Measurements from ENCODE around the gene RNF212. TPM values are rescaled to one million over a fixed set of nuclear protein-coding genes. Genes with fewer than 3 reads are reported as not detected.

Gene RNF212
- total RNA-seq, 4 donors from 2014 or later: 1.3 TPM; not detected in 3

DNA sequence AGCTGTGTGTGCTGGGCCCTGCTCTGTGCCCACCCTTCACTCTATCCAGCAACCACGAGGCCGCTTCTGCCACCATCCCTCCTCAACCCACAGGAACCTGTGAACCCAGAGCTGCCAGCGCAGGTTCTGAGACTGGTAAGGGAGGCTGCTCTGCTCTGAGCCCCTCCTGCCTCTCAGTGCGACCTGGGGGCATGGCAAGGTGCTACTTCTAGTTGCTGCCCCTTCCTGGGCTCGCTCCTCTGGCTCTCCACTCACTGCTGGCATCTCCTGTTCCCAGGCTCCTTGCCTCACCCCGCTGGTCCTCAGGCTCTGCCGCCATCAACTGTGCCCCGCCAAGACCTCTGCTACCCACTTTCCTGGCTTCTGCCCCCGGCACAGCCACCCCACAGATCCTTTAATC, 39.3 kb downstream of the RNF212 start:
- TF ChIP-seq, protein P1, sequence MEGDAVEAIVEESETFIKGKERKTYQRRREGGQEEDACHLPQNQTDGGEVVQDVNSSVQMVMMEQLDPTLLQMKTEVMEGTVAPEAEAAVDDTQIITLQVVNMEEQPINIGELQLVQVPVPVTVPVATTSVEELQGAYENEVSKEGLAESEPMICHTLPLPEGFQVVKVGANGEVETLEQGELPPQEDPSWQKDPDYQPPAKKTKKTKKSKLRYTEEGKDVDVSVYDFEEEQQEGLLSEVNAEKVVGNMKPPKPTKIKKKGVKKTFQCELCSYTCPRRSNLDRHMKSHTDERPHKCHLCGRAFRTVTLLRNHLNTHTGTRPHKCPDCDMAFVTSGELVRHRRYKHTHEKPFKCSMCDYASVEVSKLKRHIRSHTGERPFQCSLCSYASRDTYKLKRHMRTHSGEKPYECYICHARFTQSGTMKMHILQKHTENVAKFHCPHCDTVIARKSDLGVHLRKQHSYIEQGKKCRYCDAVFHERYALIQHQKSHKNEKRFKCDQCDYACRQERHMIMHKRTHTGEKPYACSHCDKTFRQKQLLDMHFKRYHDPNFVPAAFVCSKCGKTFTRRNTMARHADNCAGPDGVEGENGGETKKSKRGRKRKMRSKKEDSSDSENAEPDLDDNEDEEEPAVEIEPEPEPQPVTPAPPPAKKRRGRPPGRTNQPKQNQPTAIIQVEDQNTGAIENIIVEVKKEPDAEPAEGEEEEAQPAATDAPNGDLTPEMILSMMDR (IDR thresholded peaks at IDR 0.05 in 4 of 5, conservative IDR thresholded peaks at IDR 0.05 in 1 of 5): no peak
- TF ChIP-seq POLR2A (IDR thresholded peaks at IDR 0.05): no peak
- H3K27ac ChIP-seq: no peak overlapping the region
- ATAC-seq (no peak), DNase-seq (no peak)
- in situ Hi-C loops (cut with MboI; ENCODE audit: low sequenced_read_pairs in 4 of 4) (no loop called here), intact Hi-C loops (cut with DNase I; ENCODE audit: low total_unique reads) (no loop called here)
- H3K9me3 ChIP-seq: no peaks in the 10 kb centered on the region
- peaks cover 10 to 15% (median 12%) of the 10 kb centered on the region in 3 donors for H3K27me3 ChIP-seq
- H3K4me1 ChIP-seq: no peaks in the 10 kb centered on the region
- no peaks in the 10 kb centered on the region for H3K36me3 ChIP-seq
- no peak overlapping the region for H3K4me3 ChIP-seq

DNA sequence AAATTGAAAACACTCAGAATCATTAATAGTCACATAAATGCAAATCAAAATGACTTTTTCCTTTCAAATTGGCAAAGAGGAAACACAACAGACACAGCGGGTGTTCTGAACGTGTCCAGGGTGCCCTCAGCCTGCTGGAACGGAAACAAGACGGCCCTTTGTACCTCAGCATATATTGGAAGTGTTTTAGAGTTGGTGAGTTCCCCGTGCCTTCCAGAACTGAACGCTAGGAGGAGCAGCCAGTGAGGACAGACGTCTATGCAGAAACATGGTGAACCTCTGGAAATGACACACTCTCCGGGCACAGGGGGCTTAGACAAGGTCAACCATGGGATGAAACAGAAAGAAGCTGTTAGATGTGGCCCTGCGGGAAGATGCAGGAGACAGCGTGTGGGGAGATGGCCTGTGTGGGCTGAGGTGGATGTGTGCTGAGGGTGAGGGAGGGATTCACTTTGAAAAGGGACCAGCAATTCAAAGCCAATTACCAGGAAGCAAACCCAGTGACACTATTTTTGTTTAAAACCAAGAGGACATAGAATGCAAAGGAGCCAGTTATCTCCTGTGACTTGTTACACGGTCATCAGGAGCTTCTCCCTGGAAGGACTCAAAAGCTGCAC, 40.4 kb downstream of the RNF212 start:
- no peak overlapping the region for H3K27ac ChIP-seq
- intact Hi-C loops (cut with DNase I; ENCODE audit: low total_unique reads): no loop called here
- H3K4me3 ChIP-seq: no peak overlapping the region
- in situ Hi-C loops (cut with MboI; ENCODE audit: low sequenced_read_pairs in 4 of 4): no loop called here
- peaks cover 10 to 15% (median 11%) of the 10 kb centered on the region in 3 donors for H3K27me3 ChIP-seq
- ATAC-seq: no peak
- no peaks in the 10 kb centered on the region for H3K4me1 ChIP-seq
- no peak for DNase-seq
- H3K36me3 ChIP-seq: no peaks in the 10 kb centered on the region
- TF ChIP-seq, protein P1 (IDR thresholded peaks at IDR 0.05 in 4 of 5, conservative IDR thresholded peaks at IDR 0.05 in 1 of 5): peak in 2 of 5 experiments; percentile 16 to 33
- no peak for TF ChIP-seq POLR2A (IDR thresholded peaks at IDR 0.05)
- H3K9me3 ChIP-seq: no peaks in the 10 kb centered on the region

DNA sequence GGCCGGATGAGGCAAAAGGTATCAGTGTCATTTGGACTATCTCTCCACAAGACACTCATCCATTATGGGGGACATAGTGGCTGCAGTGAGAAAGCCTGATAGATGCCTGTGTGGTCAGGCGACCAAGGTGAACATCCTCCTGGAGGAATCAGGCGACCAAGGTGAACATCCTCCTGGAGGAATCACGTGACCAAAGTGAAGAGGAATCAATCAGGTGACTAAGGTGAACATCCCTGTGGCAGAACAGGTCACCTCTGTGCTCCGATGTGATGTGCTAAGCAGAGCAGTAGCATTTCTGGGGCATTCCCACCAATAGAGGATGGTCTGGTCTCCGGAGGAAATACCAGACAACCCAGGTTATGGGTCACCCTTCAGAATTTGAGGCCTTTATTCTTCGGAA, 44.0 kb downstream of the RNF212 start:
- H3K27me3 ChIP-seq: peaks cover 0 to 21% (median 20%) of the 10 kb centered on the region in 3 donors
- H3K27ac ChIP-seq: no peak overlapping the region
- H3K36me3 ChIP-seq: no peaks in the 10 kb centered on the region
- TF ChIP-seq POLR2A (IDR thresholded peaks at IDR 0.05): no peak
- TF ChIP-seq, protein P1 (IDR thresholded peaks at IDR 0.05 in 4 of 5, conservative IDR thresholded peaks at IDR 0.05 in 1 of 5): no peak
- in situ Hi-C loops (cut with MboI; ENCODE audit: low sequenced_read_pairs in 4 of 4) (no loop called here), intact Hi-C loops (cut with DNase I; ENCODE audit: low total_unique reads) (no loop called here)
- no peaks in the 10 kb centered on the region for H3K4me1 ChIP-seq
- ATAC-seq (no peak), DNase-seq (no peak)
- H3K4me3 ChIP-seq: no peak overlapping the region
- no peaks in the 10 kb centered on the region for H3K9me3 ChIP-seq

DNA sequence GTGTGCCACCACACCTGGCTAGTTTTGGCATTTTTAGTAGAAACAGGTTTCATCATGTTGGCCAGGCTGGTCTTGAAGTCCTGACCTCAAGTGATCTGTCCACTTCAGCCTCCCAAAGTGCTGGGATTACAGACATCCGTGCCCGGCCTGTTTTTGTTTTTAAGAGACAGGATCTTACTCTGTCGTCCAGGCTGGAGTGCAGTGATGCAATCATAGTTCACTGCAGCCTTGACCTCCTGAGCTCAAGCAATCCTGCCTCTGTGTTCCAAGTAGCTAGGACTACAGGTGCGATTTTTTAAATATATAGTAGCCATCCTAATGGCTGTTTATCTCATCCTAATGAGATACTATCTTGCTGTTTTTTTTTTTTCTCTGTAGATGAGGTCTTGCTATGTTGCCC, 47.6 kb downstream of the RNF212 start:
- TF ChIP-seq, protein P1 (IDR thresholded peaks at IDR 0.05 in 4 of 5, conservative IDR thresholded peaks at IDR 0.05 in 1 of 5): no peak
- no peak for TF ChIP-seq POLR2A (IDR thresholded peaks at IDR 0.05)
- no peak for DNase-seq
- Histone ChIP-seq H3K9me3 (no peaks in the 10 kb centered on the region), H3K4me3 (no peak overlapping the region), H3K27ac (no peak overlapping the region), H3K36me3 (no peaks in the 10 kb centered on the region), H3K4me1 (no peaks in the 10 kb centered on the region), H3K27me3 (peaks cover 22 to 37% (median 26%) of the 10 kb centered on the region in 3 donors)
- in situ Hi-C loops (cut with MboI; ENCODE audit: low sequenced_read_pairs in 4 of 4): no loop called here
- ATAC-seq: no peak
- intact Hi-C loops (cut with DNase I; ENCODE audit: low total_unique reads): no loop called here

DNA sequence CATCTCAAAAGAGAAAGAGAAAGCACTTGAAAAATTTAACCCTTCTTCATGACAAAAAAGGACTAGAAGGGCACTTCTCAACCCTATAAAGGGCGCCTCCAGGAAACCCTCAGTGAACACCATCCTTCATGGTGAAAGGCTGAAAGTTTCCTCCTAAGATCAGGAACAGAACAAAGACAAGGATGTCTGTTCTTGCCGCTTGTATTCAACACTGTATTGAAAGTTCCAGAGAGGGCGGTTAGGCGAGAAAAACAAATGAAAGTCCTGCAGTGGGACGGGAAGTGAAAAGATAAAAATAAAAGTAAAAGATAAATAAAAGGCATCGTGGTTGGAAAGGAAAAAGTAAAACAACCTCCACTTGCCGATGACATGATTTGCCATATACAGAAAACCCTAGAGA, 50.9 kb downstream of the RNF212 start:
- TF ChIP-seq, protein P1 (IDR thresholded peaks at IDR 0.05 in 4 of 5, conservative IDR thresholded peaks at IDR 0.05 in 1 of 5): no peak
- TF ChIP-seq POLR2A (IDR thresholded peaks at IDR 0.05): no peak
- no peaks in the 10 kb centered on the region for H3K4me1 ChIP-seq
- in situ Hi-C loops (cut with MboI; ENCODE audit: low sequenced_read_pairs in 4 of 4): no loop called here
- peaks cover 35 to 37% (median 36%) of the 10 kb centered on the region in 3 donors for H3K27me3 ChIP-seq
- no peak overlapping the region for H3K27ac ChIP-seq
- ATAC-seq (no peak), DNase-seq (no peak)
- no peaks in the 10 kb centered on the region for H3K36me3 ChIP-seq
- no peak overlapping the region for H3K4me3 ChIP-seq
- intact Hi-C loops (cut with DNase I; ENCODE audit: low total_unique reads): no loop called here
- H3K9me3 ChIP-seq: no peaks in the 10 kb centered on the region
